GM15510 (cell line): ENCODE results near the gene KLK7.

Experiments used
- POLR2A ChIP-seq: IDR thresholded peaks from 3 replicates; pipeline ENCODE4 v1.6.1; 2011; ENCODE audit warnings: borderline replicate concordance; ENCODE audit not compliant: insufficient read length; ENCODE audit errors: extremely low read depth

Gene KLK7

GRCh38 chr19:51018745-51019543 lies 35.2 kb upstream of the KLK7 start:
- no peak for TF ChIP-seq POLR2A

GRCh38 chr19:51016798-51017683 lies 33.3 kb upstream of the KLK7 start:
- no peak for TF ChIP-seq POLR2A

GRCh38 chr19:51015691-51016267 lies 32.1 kb upstream of the KLK7 start:
- TF ChIP-seq POLR2A, result no peak

GRCh38 chr19:51014242-51014641 lies 30.5 kb upstream of the KLK7 start:
- no peak for TF ChIP-seq POLR2A

GRCh38 chr19:51012661-51013190 lies 29.0 kb upstream of the KLK7 start:
- no peak for TF ChIP-seq POLR2A

- no peak for TF ChIP-seq POLR2A
Observed at GRCh38 chr19:51010066-51010795, 26.5 kb upstream of the KLK7 start.

GRCh38 chr19:51009061-51009891 lies 25.6 kb upstream of the KLK7 start:
- no peak for TF ChIP-seq POLR2A

- TF ChIP-seq POLR2A, result no peak
Observed at GRCh38 chr19:51007488-51007887, 23.8 kb upstream of the KLK7 start.

- TF ChIP-seq POLR2A, result no peak
Observed at GRCh38 chr19:51006406-51006805, 22.7 kb upstream of the KLK7 start.

- TF ChIP-seq POLR2A, result no peak
Observed at GRCh38 chr19:51005248-51005647, 21.5 kb upstream of the KLK7 start.

GRCh38 chr19:51003316-51003715 lies 19.6 kb upstream of the KLK7 start:
- no peak for TF ChIP-seq POLR2A

GRCh38 chr19:51002542-51003311 lies 19.0 kb upstream of the KLK7 start:
- no peak for TF ChIP-seq POLR2A

- no peak for TF ChIP-seq POLR2A
Observed at GRCh38 chr19:51002089-51002532, 18.4 kb upstream of the KLK7 start.
